Mesenteric fat pad (tissue), 1 donor: ENCODE results near the gene ATP6V1C2. TPM values are rescaled to one million over a fixed set of nuclear protein-coding genes. Genes with fewer than 3 reads are reported as not detected.
"Not testable (repeated sequence)": the region's sequence is repeated elsewhere in the genome, so short reads cannot be mapped to it uniquely, and the experiment has no call there.

Source experiments
- DNase-seq: peaks from one replicate; pipeline ENCODE4 v3.0.0-alpha.2; 2020; ENCODE audit warnings: low spot score
- total RNA-seq: library from RNA; stranded (reverse); fragmentation: NEBNext Ultra II Directional; extraction: Animal tissue kit (Norgen Biotek cat#: 25700); gene quantifications from one replicate; pipeline ENCODE4 v1.2.1, GENCODE V29; 2021
- donor health status: DM: yes; HTN: yes; CAD: no.

The ATP6V1C2 gene
- total RNA-seq, 1 donor from 2014 or later = 1.4 TPM

GRCh38 chr2:10783421-10783820 lies 62.0 kb downstream of the ATP6V1C2 start:
- no peak for DNase-seq

- peak; percentile 49 for DNase-seq
Observed at GRCh38 chr2:10784719-10785118, 63.3 kb downstream of the ATP6V1C2 start.

- DNase-seq = no peak
Observed at GRCh38 chr2:10785260-10785659, 63.8 kb downstream of the ATP6V1C2 start.

GRCh38 chr2:10786240-10786982 lies 65.0 kb downstream of the ATP6V1C2 start:
- no peak for DNase-seq

GRCh38 chr2:10787176-10787968 lies 65.9 kb downstream of the ATP6V1C2 start:
- no peak for DNase-seq

- DNase-seq = no peak
Observed at GRCh38 chr2:10788855-10789254, 67.4 kb downstream of the ATP6V1C2 start.

GRCh38 chr2:10790228-10790973 lies 69.0 kb downstream of the ATP6V1C2 start:
- DNase-seq = no peak

GRCh38 chr2:10792001-10792634 lies 70.7 kb downstream of the ATP6V1C2 start:
- no peak for DNase-seq

GRCh38 chr2:10792660-10793400 lies 71.4 kb downstream of the ATP6V1C2 start:
- DNase-seq = no peak

- DNase-seq = no peak
Observed at GRCh38 chr2:10793816-10794215, 72.4 kb downstream of the ATP6V1C2 start.

- no peak for DNase-seq
Observed at GRCh38 chr2:10794876-10795275, 73.4 kb downstream of the ATP6V1C2 start.

- no peak for DNase-seq
Observed at GRCh38 chr2:10795508-10796046, 74.1 kb downstream of the ATP6V1C2 start.

GRCh38 chr2:10796703-10797102 lies 75.3 kb downstream of the ATP6V1C2 start:
- no peak for DNase-seq

- no peak for DNase-seq
Observed at GRCh38 chr2:10798783-10799182, 77.4 kb downstream of the ATP6V1C2 start.

- no peak for DNase-seq
Observed at GRCh38 chr2:10800163-10800562, 78.7 kb downstream of the ATP6V1C2 start.

- no peak for DNase-seq
Observed at GRCh38 chr2:10802657-10803056, 81.2 kb downstream of the ATP6V1C2 start.

GRCh38 chr2:10805990-10806389 lies 84.6 kb downstream of the ATP6V1C2 start:
- DNase-seq = not testable (repeated sequence)

GRCh38 chr2:10806543-10806942 lies 85.1 kb downstream of the ATP6V1C2 start:
- DNase-seq = no peak

- DNase-seq = no peak
Observed at GRCh38 chr2:10810202-10811161, 89.1 kb downstream of the ATP6V1C2 start.
